ENCODE measurements around the gene GPR157. TPM values are rescaled to one million over a fixed set of nuclear protein-coding genes. Genes with fewer than 3 reads are reported as not detected.

GPR157 gene
- total and polyA plus RNA-seq, 2 experiments from 2014 or later: 0.81 to 3.9 TPM

DNA sequence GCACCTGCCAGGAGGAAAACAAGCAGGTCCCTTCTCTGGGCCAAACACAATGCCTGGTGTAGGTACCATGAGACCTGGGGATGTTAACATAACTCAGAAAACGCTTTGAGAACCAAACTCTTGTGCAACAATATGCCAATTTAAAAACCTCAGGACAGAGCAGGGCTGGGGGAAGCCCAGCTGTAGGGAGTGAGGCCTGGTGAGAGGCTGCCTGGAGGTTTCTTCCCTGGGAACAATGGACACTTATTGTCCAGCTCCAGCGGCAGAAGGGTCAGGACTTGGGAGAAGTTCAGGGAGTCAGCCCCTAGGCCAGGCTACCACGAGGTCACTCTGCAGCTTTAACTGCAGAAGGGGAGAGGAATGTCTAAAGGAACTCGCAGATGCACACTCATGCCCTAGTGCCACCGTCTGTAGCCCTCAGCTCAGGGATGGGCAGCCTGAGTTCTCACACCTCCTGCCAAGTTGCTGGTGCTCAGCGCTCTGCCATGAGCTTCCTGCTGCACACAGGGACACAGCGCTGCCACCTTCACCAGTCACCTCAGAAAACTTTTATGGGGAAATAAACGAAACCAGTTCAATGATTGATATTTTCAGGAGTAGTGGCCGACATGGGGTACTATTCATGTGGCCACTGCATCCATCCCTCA is 8.5 kb downstream of the GPR157 start:
- Mint-ChIP-seq H3K27me3 (ENCODE audit: insufficient read depth, low read depth, poor library complexity) (peaks cover 3% of the 10 kb centered on the region), H3K36me3 (ENCODE audit: low read depth) (no peaks in the 10 kb centered on the region), H3K4me1 (no peaks in the 10 kb centered on the region), H3K4me3 (no peak overlapping the region), H3K27ac (no peak overlapping the region), H3K9me3 (no peaks in the 10 kb centered on the region)
- no peak overlapping the region for H3K4me3 ChIP-seq
- H3K4me2 ChIP-seq: no peak overlapping the region
- H3K4me1 ChIP-seq (ENCODE audit: insufficient read depth): no peaks in the 10 kb centered on the region
- no peak for ATAC-seq
- H3F3A ChIP-seq (replicated peaks; ENCODE audit: low read depth): no peaks in the 10 kb centered on the region
- H3K79me2 ChIP-seq (replicated peaks; ENCODE audit: insufficient read depth): no peaks in the 10 kb centered on the region
- H3K9me2 ChIP-seq (ENCODE audit: insufficient read depth): no peaks in the 10 kb centered on the region
- no peak overlapping the region for H2AFZ ChIP-seq
- H4K20me1 ChIP-seq (replicated peaks; ENCODE audit: insufficient read depth): no peaks in the 10 kb centered on the region; the same call in 1 of the 2 replicates
- no peaks in the 10 kb centered on the region for H3K36me3 ChIP-seq (ENCODE audit: insufficient read depth)
- TF ChIP-seq CREB1 (CRISPR knock-in tag; IDR thresholded peaks at IDR 0.05; ENCODE audit: low read depth): no peak
- no peak for TF ChIP-seq STAT1 (IDR thresholded peaks at IDR 0.05; ENCODE audit: unreplicated experiment)
- no peak for TF ChIP-seq POLR2AphosphoS5 (IDR thresholded peaks at IDR 0.05; ENCODE audit: low read depth)
- TF ChIP-seq, protein P1, sequence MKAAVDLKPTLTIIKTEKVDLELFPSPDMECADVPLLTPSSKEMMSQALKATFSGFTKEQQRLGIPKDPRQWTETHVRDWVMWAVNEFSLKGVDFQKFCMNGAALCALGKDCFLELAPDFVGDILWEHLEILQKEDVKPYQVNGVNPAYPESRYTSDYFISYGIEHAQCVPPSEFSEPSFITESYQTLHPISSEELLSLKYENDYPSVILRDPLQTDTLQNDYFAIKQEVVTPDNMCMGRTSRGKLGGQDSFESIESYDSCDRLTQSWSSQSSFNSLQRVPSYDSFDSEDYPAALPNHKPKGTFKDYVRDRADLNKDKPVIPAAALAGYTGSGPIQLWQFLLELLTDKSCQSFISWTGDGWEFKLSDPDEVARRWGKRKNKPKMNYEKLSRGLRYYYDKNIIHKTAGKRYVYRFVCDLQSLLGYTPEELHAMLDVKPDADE (IDR thresholded peaks at IDR 0.05): no peak
- no peak for TF ChIP-seq JUNB (IDR thresholded peaks at IDR 0.05; ENCODE audit: unreplicated experiment)
- no peak for TF ChIP-seq NANOG (IDR thresholded peaks at IDR 0.05; ENCODE audit: borderline replicate concordance)
- TF ChIP-seq ZNF331 (CRISPR knock-in tag; IDR thresholded peaks at IDR 0.05; ENCODE audit: low read depth): no peak
- no peak for DNase-seq (ENCODE audit: low spot score)
- H3K27ac ChIP-seq (ENCODE audit: low read depth): no peak overlapping the region
- H3K27me3 ChIP-seq (ENCODE audit: insufficient read depth): no peaks in the 10 kb centered on the region

GRCh38 chr1:9119745-9120144 is 9.2 kb downstream of the GPR157 start:
- Histone ChIP-seq H3K4me2 (no peak overlapping the region), H3K27ac (ENCODE audit: low read depth) (no peak overlapping the region), H3K4me1 (ENCODE audit: insufficient read depth) (no peaks in the 10 kb centered on the region), H3K9me2 (ENCODE audit: insufficient read depth) (no peaks in the 10 kb centered on the region), H3K4me3 (no peak overlapping the region), H3K27me3 (ENCODE audit: insufficient read depth) (no peaks in the 10 kb centered on the region), H3F3A (replicated peaks; ENCODE audit: low read depth) (no peaks in the 10 kb centered on the region), H2AFZ (no peak overlapping the region), H4K20me1 (replicated peaks; ENCODE audit: insufficient read depth) (no peaks in the 10 kb centered on the region; the same call in 1 of the 2 replicates), H3K36me3 (ENCODE audit: insufficient read depth) (no peaks in the 10 kb centered on the region), H3K79me2 (replicated peaks; ENCODE audit: insufficient read depth) (no peaks in the 10 kb centered on the region)
- Mint-ChIP-seq H3K4me1 (no peaks in the 10 kb centered on the region), H3K36me3 (ENCODE audit: low read depth) (no peaks in the 10 kb centered on the region), H3K27ac (no peak overlapping the region), H3K27me3 (ENCODE audit: insufficient read depth, low read depth, poor library complexity) (peaks cover 3% of the 10 kb centered on the region), H3K9me3 (no peaks in the 10 kb centered on the region), H3K4me3 (no peak overlapping the region)
- no peak for ATAC-seq
- DNase-seq (ENCODE audit: low spot score): no peak
- no peak for TF ChIP-seq ZNF462 (CRISPR knock-in tag; IDR thresholded peaks at IDR 0.05)
- no peak for TF ChIP-seq NANOG (IDR thresholded peaks at IDR 0.05; ENCODE audit: borderline replicate concordance)
- TF ChIP-seq EZH2phosphoT487 (IDR thresholded peaks at IDR 0.05; ENCODE audit: unreplicated experiment): no peak
- TF ChIP-seq, protein P2, sequence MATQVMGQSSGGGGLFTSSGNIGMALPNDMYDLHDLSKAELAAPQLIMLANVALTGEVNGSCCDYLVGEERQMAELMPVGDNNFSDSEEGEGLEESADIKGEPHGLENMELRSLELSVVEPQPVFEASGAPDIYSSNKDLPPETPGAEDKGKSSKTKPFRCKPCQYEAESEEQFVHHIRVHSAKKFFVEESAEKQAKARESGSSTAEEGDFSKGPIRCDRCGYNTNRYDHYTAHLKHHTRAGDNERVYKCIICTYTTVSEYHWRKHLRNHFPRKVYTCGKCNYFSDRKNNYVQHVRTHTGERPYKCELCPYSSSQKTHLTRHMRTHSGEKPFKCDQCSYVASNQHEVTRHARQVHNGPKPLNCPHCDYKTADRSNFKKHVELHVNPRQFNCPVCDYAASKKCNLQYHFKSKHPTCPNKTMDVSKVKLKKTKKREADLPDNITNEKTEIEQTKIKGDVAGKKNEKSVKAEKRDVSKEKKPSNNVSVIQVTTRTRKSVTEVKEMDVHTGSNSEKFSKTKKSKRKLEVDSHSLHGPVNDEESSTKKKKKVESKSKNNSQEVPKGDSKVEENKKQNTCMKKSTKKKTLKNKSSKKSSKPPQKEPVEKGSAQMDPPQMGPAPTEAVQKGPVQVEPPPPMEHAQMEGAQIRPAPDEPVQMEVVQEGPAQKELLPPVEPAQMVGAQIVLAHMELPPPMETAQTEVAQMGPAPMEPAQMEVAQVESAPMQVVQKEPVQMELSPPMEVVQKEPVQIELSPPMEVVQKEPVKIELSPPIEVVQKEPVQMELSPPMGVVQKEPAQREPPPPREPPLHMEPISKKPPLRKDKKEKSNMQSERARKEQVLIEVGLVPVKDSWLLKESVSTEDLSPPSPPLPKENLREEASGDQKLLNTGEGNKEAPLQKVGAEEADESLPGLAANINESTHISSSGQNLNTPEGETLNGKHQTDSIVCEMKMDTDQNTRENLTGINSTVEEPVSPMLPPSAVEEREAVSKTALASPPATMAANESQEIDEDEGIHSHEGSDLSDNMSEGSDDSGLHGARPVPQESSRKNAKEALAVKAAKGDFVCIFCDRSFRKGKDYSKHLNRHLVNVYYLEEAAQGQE (IDR thresholded peaks at IDR 0.05; ENCODE audit: unreplicated experiment): no peak
- no peak for TF ChIP-seq CREB1 (CRISPR knock-in tag; IDR thresholded peaks at IDR 0.05; ENCODE audit: low read depth)
